ENCODE measurements around the gene ZC2HC1B.

Gene ZC2HC1B

DNA sequence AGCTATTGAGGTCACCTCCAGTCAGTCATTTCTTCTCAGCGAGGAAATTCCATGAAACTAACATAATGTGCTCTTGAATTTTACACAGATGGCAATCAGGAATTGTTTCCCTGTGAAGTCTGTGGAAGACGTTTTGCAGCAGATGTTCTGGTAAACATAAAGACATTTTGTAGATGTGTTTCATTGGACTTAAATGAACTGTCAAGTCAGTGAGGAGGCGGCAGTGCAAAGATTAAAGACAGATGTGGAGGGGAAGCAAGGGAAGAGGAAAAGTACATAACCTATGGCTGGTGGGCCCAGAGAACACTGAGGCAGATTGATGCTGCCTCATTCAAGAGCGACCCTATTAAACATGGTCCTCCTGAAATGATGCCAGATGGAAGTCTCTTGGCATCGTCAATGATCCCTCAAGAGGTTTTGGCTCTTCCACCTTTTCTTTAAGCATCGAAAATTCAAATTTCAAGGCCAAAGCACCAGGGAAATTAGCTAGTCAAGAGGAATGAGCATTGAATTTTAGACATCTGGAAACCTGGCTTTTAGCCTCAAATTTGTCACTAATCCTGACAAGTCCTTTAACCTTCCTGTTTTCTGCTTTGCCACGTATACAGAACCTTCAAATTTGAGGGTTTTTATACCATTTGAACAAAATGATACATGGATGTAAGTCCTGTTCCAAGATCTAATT lies 20.1 kb downstream of the ZC2HC1B start:
- DNase-seq (ENCODE audit: low read depth, low spot score): no peak
- no peaks in the 10 kb centered on the region for H3K4me1 ChIP-seq (ENCODE audit: insufficient read depth, insufficient read length)
- TF ChIP-seq ZNF274 (IDR thresholded peaks at IDR 0.05; ENCODE audit: low read depth, low read length) (no peak), YY1 (IDR thresholded peaks at IDR 0.05; ENCODE audit: insufficient read depth, insufficient read length) (no peak), SUZ12 (IDR thresholded peaks at IDR 0.05; ENCODE audit: extremely low read depth, insufficient read depth, insufficient read length) (no peak)
- H3K27me3 ChIP-seq (ENCODE audit: insufficient read depth, insufficient read length): no peaks in the 10 kb centered on the region
- H3K36me3 ChIP-seq (ENCODE audit: insufficient read depth, insufficient read length, low read length): no peaks in the 10 kb centered on the region
- no peak overlapping the region for H3K4me3 ChIP-seq (ENCODE audit: insufficient read length, low read depth)
- 0 out of 2 replicates have a peak, but pooled peaks cover 5% of the 10 kb centered on the region for H3K9me3 ChIP-seq (ENCODE audit: insufficient read depth, low read length)
- H3K9ac ChIP-seq (ENCODE audit: insufficient read length, low read depth): no peak overlapping the region

GRCh38 chr6:143885116-143885515 lies 20.8 kb downstream of the ZC2HC1B start:
- DNase-seq (ENCODE audit: low read depth, low spot score): no peak
- TF ChIP-seq YY1 (IDR thresholded peaks at IDR 0.05; ENCODE audit: insufficient read depth, insufficient read length): no peak
- no peak for TF ChIP-seq ZNF274 (IDR thresholded peaks at IDR 0.05; ENCODE audit: low read depth, low read length)
- no peak for TF ChIP-seq SUZ12 (IDR thresholded peaks at IDR 0.05; ENCODE audit: extremely low read depth, insufficient read depth, insufficient read length)

DNA sequence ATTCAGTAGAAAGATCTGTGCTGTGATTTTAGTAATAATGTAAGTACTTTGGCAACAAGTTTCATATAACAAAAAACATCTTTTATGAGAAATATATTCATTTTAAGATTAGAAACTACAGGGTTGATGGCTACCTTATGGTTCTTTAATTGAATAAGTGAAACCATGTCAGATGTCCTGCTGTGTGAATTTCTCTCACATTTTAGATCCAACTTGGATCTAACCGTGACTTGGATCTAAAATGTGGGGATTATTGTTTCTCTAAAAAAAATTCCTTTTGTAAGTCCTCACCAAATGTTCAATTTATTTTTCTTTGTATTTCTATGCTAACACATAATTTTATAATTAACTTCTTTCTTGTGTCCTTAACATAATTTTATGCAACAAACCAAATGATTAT lies 30.4 kb downstream of the ZC2HC1B start:
- TF ChIP-seq SUZ12 (IDR thresholded peaks at IDR 0.05; ENCODE audit: extremely low read depth, insufficient read depth, insufficient read length): no peak
- no peak for TF ChIP-seq YY1 (IDR thresholded peaks at IDR 0.05; ENCODE audit: insufficient read depth, insufficient read length)
- TF ChIP-seq ZNF274 (IDR thresholded peaks at IDR 0.05; ENCODE audit: low read depth, low read length): no peak
- no peaks in the 10 kb centered on the region for H3K9me3 ChIP-seq (ENCODE audit: insufficient read depth, low read length)
- no peaks in the 10 kb centered on the region for H3K27me3 ChIP-seq (ENCODE audit: insufficient read depth, insufficient read length)
- H3K9ac ChIP-seq (ENCODE audit: insufficient read length, low read depth): no peak overlapping the region
- H3K4me1 ChIP-seq (ENCODE audit: insufficient read depth, insufficient read length): no peaks in the 10 kb centered on the region
- DNase-seq (ENCODE audit: low read depth, low spot score): no peak
- no peak overlapping the region for H3K4me3 ChIP-seq (ENCODE audit: insufficient read length, low read depth)
- H3K36me3 ChIP-seq (ENCODE audit: insufficient read depth, insufficient read length, low read length): no peaks in the 10 kb centered on the region

More at GRCh38 chr6:143885116-143885515, 20.8 kb downstream of the ZC2HC1B start:
- H3K9me3 ChIP-seq (ENCODE audit: insufficient read depth, low read length): 0 out of 2 replicates have a peak, but pooled peaks cover 5% of the 10 kb centered on the region
- H3K4me1 ChIP-seq (ENCODE audit: insufficient read depth, insufficient read length): no peaks in the 10 kb centered on the region
- no peak overlapping the region for H3K4me3 ChIP-seq (ENCODE audit: insufficient read length, low read depth)
- H3K27me3 ChIP-seq (ENCODE audit: insufficient read depth, insufficient read length): no peaks in the 10 kb centered on the region
- no peaks in the 10 kb centered on the region for H3K36me3 ChIP-seq (ENCODE audit: insufficient read depth, insufficient read length, low read length)
- H3K9ac ChIP-seq (ENCODE audit: insufficient read length, low read depth): no peak overlapping the region

- no peaks in the 10 kb centered on the region for H3K27me3 ChIP-seq (ENCODE audit: insufficient read depth, insufficient read length)
- TF ChIP-seq ZNF274 (IDR thresholded peaks at IDR 0.05; ENCODE audit: low read depth, low read length) (no peak), YY1 (IDR thresholded peaks at IDR 0.05; ENCODE audit: insufficient read depth, insufficient read length) (no peak), SUZ12 (IDR thresholded peaks at IDR 0.05; ENCODE audit: extremely low read depth, insufficient read depth, insufficient read length) (no peak)
- H3K9ac ChIP-seq (ENCODE audit: insufficient read length, low read depth): no peak overlapping the region
- H3K4me1 ChIP-seq (ENCODE audit: insufficient read depth, insufficient read length): no peaks in the 10 kb centered on the region
- H3K4me3 ChIP-seq (ENCODE audit: insufficient read length, low read depth): no peak overlapping the region
- no peaks in the 10 kb centered on the region for H3K36me3 ChIP-seq (ENCODE audit: insufficient read depth, insufficient read length, low read length)
- H3K9me3 ChIP-seq (ENCODE audit: insufficient read depth, low read length): no peaks in the 10 kb centered on the region
- no peak for DNase-seq (ENCODE audit: low read depth, low spot score)
Measured at GRCh38 chr6:143896126-143896860, 32.0 kb downstream of the ZC2HC1B start.

GRCh38 chr6:143900358-143900757 lies 36.1 kb downstream of the ZC2HC1B start:
- Histone ChIP-seq H3K9me3 (ENCODE audit: insufficient read depth, low read length) (no peaks in the 10 kb centered on the region), H3K36me3 (ENCODE audit: insufficient read depth, insufficient read length, low read length) (no peaks in the 10 kb centered on the region)
- TF ChIP-seq YY1 (IDR thresholded peaks at IDR 0.05; ENCODE audit: insufficient read depth, insufficient read length) (no peak), ZNF274 (IDR thresholded peaks at IDR 0.05; ENCODE audit: low read depth, low read length) (no peak), SUZ12 (IDR thresholded peaks at IDR 0.05; ENCODE audit: extremely low read depth, insufficient read depth, insufficient read length) (no peak)

DNA sequence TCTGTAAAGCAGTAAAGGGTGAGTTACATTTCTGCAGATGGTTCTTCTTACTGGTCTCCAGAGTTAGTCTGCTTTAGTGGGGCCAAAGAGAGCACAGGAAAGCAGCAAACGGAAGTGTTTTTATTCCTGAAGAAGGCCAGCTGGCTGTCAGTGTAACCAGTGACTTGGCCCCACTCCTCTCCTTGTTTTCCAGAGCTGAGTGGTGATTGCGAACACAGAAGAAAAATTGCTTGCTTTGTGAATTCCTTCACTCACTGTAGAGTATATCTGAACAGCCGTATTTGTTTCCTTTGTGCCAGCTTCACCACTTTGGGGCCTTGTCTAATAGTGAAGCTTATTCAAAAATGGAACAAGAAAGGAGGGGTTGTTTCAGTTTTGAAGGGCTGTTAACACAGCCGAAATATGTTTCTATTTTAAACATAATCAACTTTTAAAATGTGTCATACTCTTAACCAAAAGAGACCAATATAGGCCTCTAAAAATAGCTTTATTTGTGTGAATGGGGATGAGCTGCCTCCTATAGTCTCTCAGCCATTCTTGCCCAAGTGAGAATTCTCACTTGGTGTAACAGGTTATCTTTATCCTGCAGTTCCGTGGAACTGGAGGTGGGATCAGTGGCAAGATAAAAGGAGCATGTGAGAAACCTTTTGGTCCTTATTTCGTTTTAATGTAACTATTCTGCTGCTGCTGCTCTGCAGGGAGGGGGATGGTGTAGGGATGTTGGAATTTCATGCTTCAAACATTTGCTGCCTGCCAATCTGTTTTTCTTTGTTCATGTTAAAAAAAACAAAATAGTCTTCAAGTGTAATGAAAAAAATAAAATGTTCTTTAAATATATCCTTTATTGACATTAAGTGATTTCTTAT lies 37.8 kb downstream of the ZC2HC1B start:
- no peak overlapping the region for H3K9ac ChIP-seq (ENCODE audit: insufficient read length, low read depth)
- H3K27me3 ChIP-seq (ENCODE audit: insufficient read depth, insufficient read length): no peaks in the 10 kb centered on the region
- H3K4me3 ChIP-seq (ENCODE audit: insufficient read length, low read depth): no peak overlapping the region
- no peak for DNase-seq (ENCODE audit: low read depth, low spot score)
- no peaks in the 10 kb centered on the region for H3K36me3 ChIP-seq (ENCODE audit: insufficient read depth, insufficient read length, low read length)
- H3K9me3 ChIP-seq (ENCODE audit: insufficient read depth, low read length): no peaks in the 10 kb centered on the region
- no peak for TF ChIP-seq ZNF274 (IDR thresholded peaks at IDR 0.05; ENCODE audit: low read depth, low read length)
- no peak for TF ChIP-seq SUZ12 (IDR thresholded peaks at IDR 0.05; ENCODE audit: extremely low read depth, insufficient read depth, insufficient read length)
- H3K4me1 ChIP-seq (ENCODE audit: insufficient read depth, insufficient read length): no peaks in the 10 kb centered on the region

More at GRCh38 chr6:143900358-143900757, 36.1 kb downstream of the ZC2HC1B start:
- no peak for DNase-seq (ENCODE audit: low read depth, low spot score)
- H3K4me1 ChIP-seq (ENCODE audit: insufficient read depth, insufficient read length): no peaks in the 10 kb centered on the region
- H3K9ac ChIP-seq (ENCODE audit: insufficient read length, low read depth): no peak overlapping the region
- H3K4me3 ChIP-seq (ENCODE audit: insufficient read length, low read depth): no peak overlapping the region
- no peaks in the 10 kb centered on the region for H3K27me3 ChIP-seq (ENCODE audit: insufficient read depth, insufficient read length)
